ENCODE measurements around the gene PPM1L. TPM values are rescaled to one million over a fixed set of nuclear protein-coding genes. Genes with fewer than 3 reads are reported as not detected.

PPM1L gene
- total RNA-seq, 1 donor = 2.5 TPM

GRCh38 chr3:161081633-161082032, 325.6 kb downstream of the PPM1L start:
- H3K4me3 ChIP-seq (ENCODE audit: low read depth, low read length) = no peak overlapping the region
- DNase-seq (ENCODE audit: low read depth) = peak; percentile 25
- no peak for TF ChIP-seq CTCF (IDR thresholded peaks at IDR 0.05; ENCODE audit: insufficient read depth, low read length)

GRCh38 chr3:161082063-161082462, 326.0 kb downstream of the PPM1L start:
- no peak overlapping the region for H3K4me3 ChIP-seq (ENCODE audit: low read depth, low read length)
- TF ChIP-seq CTCF (IDR thresholded peaks at IDR 0.05; ENCODE audit: insufficient read depth, low read length) = no peak
- DNase-seq (ENCODE audit: low read depth) = no peak

- H3K4me3 ChIP-seq (ENCODE audit: low read depth, low read length) = no peak overlapping the region
- no peak for DNase-seq (ENCODE audit: low read depth)
- TF ChIP-seq CTCF (IDR thresholded peaks at IDR 0.05; ENCODE audit: insufficient read depth, low read length) = no peak
Observed at GRCh38 chr3:161083131-161083530, 327.1 kb downstream of the PPM1L start.

GRCh38 chr3:161084277-161084676, 328.2 kb downstream of the PPM1L start:
- no peak for TF ChIP-seq CTCF (IDR thresholded peaks at IDR 0.05; ENCODE audit: insufficient read depth, low read length)
- H3K4me3 ChIP-seq (ENCODE audit: low read depth, low read length) = no peak overlapping the region
- no peak for DNase-seq (ENCODE audit: low read depth)

- no peak overlapping the region for H3K4me3 ChIP-seq (ENCODE audit: low read depth, low read length)
- DNase-seq (ENCODE audit: low read depth) = no peak
- TF ChIP-seq CTCF (IDR thresholded peaks at IDR 0.05; ENCODE audit: insufficient read depth, low read length) = no peak
Observed at GRCh38 chr3:161093895-161094294, 337.9 kb downstream of the PPM1L start.

GRCh38 chr3:161096771-161097367, 340.8 kb downstream of the PPM1L start:
- no peak for DNase-seq (ENCODE audit: low read depth)
- H3K4me3 ChIP-seq (ENCODE audit: low read depth, low read length) = no peak overlapping the region
- peak; percentile 14 for TF ChIP-seq CTCF (IDR thresholded peaks at IDR 0.05; ENCODE audit: insufficient read depth, low read length)

GRCh38 chr3:161100994-161101393, 345.0 kb downstream of the PPM1L start:
- H3K4me3 ChIP-seq (ENCODE audit: low read depth, low read length) = no peak overlapping the region
- TF ChIP-seq CTCF (IDR thresholded peaks at IDR 0.05; ENCODE audit: insufficient read depth, low read length) = no peak
- no peak for DNase-seq (ENCODE audit: low read depth)
